HepG2 (cell line): ENCODE data around the gene PXMP4. TPM values are rescaled to one million over a fixed set of nuclear protein-coding genes. Genes with fewer than 3 reads are reported as not detected.

ENCODE experiments used
- ADNP ChIP-seq: sonication (generic); formaldehyde crosslinking; IDR thresholded peaks from 2 replicates; pipeline ENCODE4 v1.4.0; 2020; ENCODE audit warnings: missing genetic modification reagents
- CHD2 ChIP-seq: IDR thresholded peaks from 2 replicates; pipeline ENCODE4 v1.6.1; 2011; ENCODE audit warnings: low read depth, low read length, improper control_type of control experiment
- HOXA3 ChIP-seq: sonication (generic); formaldehyde crosslinking; IDR thresholded peaks from 2 replicates; pipeline ENCODE4 v1.5.0; 2020; ENCODE audit warnings: missing genetic modification reagents
- MXD4 ChIP-seq: IDR thresholded peaks from 2 replicates; pipeline ENCODE4 v1.6.1; 2016; ENCODE audit warnings: mild to moderate bottlenecking, missing biosample characterization, missing genetic modification reagents
- NFE2L2 ChIP-seq: fragments of 150-350 bp; IDR thresholded peaks from 2 replicates; pipeline ENCODE4 v1.6.1; 2014; ENCODE audit warnings: low read length
- NONO ChIP-seq, 2 experiments: fragments of 450-650 bp in 1 of 2; sonication (generic) in 1 of 2; formaldehyde crosslinking in 1 of 2; IDR thresholded peaks in 1 of 2; conservative IDR thresholded peaks in 1 of 2; 2 replicates each; pipeline versions ENCODE4 v1.6.1 to v1.8.0; 2017 to 2022; ENCODE audit warnings: mild to moderate bottlenecking in 1 of 2, missing genetic modification reagents in 1 of 2, moderate library complexity in 1 of 2
- PAX8 ChIP-seq: sonication (generic); formaldehyde crosslinking; IDR thresholded peaks from 2 replicates; pipeline ENCODE4 v1.8.0; 2022; ENCODE audit warnings: mild to moderate bottlenecking, missing genetic modification reagents, borderline replicate concordance
- RNF2 ChIP-seq: fragments of 450-650 bp; conservative IDR thresholded peaks from 2 replicates; pipeline ENCODE4 v1.6.1; 2016; ENCODE audit warnings: low read depth
- SUZ12 ChIP-seq: fragments of 150-350 bp; IDR thresholded peaks from 2 replicates; pipeline ENCODE4 v1.6.1; 2014; ENCODE audit warnings: low read depth, low read length
- ZC3H4 ChIP-seq: sonication (generic); formaldehyde crosslinking; IDR thresholded peaks from 2 replicates; pipeline ENCODE4 v1.4.0; 2020; ENCODE audit warnings: missing genetic modification reagents, borderline replicate concordance
- ZNF234 ChIP-seq: sonication (generic); formaldehyde crosslinking; conservative IDR thresholded peaks from 2 replicates; pipeline ENCODE4 v1.5.1; 2020; ENCODE audit warnings: mild to moderate bottlenecking, missing genetic modification reagents
- ZNF263 ChIP-seq: sonication (generic); formaldehyde crosslinking; IDR thresholded peaks from 2 replicates; pipeline ENCODE4 v1.4.0; 2020; ENCODE audit warnings: missing genetic modification reagents
- ZNF282 ChIP-seq: fragments of 450-650 bp; IDR thresholded peaks from 2 replicates; pipeline ENCODE4 v1.6.1; 2018; ENCODE audit not compliant: partially characterized antibody
- ZNF614 ChIP-seq: IDR thresholded peaks from 2 replicates; pipeline ENCODE4 v1.6.1; 2018; ENCODE audit warnings: missing biosample characterization, missing genetic modification reagents, inconsistent platforms, borderline replicate concordance
- ZNF7 ChIP-seq: IDR thresholded peaks from 2 replicates; pipeline ENCODE4 v1.6.1; 2016; ENCODE audit warnings: missing biosample characterization, missing genetic modification reagents
- ZNF709 ChIP-seq: sonication (generic); formaldehyde crosslinking; IDR thresholded peaks from 2 replicates; pipeline ENCODE4 v1.5.0; 2020; ENCODE audit warnings: mild to moderate bottlenecking, missing genetic modification reagents
- ZNF746 ChIP-seq: sonication (generic); formaldehyde crosslinking; IDR thresholded peaks from 2 replicates; pipeline ENCODE4 v1.8.0; 2022; ENCODE audit warnings: mild to moderate bottlenecking, missing genetic modification reagents
- polyA plus RNA-seq, 8 experiments: library from polyadenylated mRNA; depleted of rRNA in 3 of 8; stranded (reverse) in 7 of 8; unstranded in 1 of 8; fragments of >200 nt; fragmentation: Illumina TruSeq in 4 of 8; extraction: Trizol in 4 of 8; gene quantifications; 2 replicates each; pipeline versions ENCODE4 v1.2.1 to v1.2.3, GENCODE V29; 2011 to 2016; ENCODE audit warnings: low read depth in 4 of 8, missing spikeins in 1 of 8, mixed read lengths in 1 of 8; ENCODE audit not compliant: insufficient read depth in 1 of 8
- total RNA-seq, 5 experiments: library from RNA; depleted of rRNA; stranded (reverse); fragments of >200 nt; fragmentation: Illumina TruSeq; extraction: Trizol; gene quantifications; 2 replicates each; pipeline ENCODE4 v1.2.3, GENCODE V29; 2016; ENCODE audit warnings: low read depth in 1 of 5
- TF ChIP-seq, protein P1 (sequence below): sonication (generic); formaldehyde crosslinking; IDR thresholded peaks from 2 replicates; pipeline ENCODE4 v1.5.0; 2020; ENCODE audit warnings: mild to moderate bottlenecking, missing genetic modification reagents
- TF ChIP-seq, protein P2 (sequence below): sonication (generic); formaldehyde crosslinking; IDR thresholded peaks from 2 replicates; pipeline ENCODE4 v1.5.1; 2020; ENCODE audit warnings: missing genetic modification reagents, mild to moderate bottlenecking, borderline replicate concordance
- TF ChIP-seq, protein P3 (sequence below): IDR thresholded peaks from 2 replicates; pipeline ENCODE4 v1.6.1; 2016; ENCODE audit warnings: mild to moderate bottlenecking, missing biosample characterization, missing genetic modification reagents
- TF ChIP-seq, protein P4 (sequence below): sonication (generic); formaldehyde crosslinking; conservative IDR thresholded peaks from 2 replicates; pipeline ENCODE4 v1.4.0; 2020; ENCODE audit warnings: missing genetic modification reagents

Gene PXMP4
- total and polyA plus RNA-seq, 2 of the 13 experiments (the other 11 are each of a cell fraction or from before 2014, with no cell fraction given) = not detected

DNA sequence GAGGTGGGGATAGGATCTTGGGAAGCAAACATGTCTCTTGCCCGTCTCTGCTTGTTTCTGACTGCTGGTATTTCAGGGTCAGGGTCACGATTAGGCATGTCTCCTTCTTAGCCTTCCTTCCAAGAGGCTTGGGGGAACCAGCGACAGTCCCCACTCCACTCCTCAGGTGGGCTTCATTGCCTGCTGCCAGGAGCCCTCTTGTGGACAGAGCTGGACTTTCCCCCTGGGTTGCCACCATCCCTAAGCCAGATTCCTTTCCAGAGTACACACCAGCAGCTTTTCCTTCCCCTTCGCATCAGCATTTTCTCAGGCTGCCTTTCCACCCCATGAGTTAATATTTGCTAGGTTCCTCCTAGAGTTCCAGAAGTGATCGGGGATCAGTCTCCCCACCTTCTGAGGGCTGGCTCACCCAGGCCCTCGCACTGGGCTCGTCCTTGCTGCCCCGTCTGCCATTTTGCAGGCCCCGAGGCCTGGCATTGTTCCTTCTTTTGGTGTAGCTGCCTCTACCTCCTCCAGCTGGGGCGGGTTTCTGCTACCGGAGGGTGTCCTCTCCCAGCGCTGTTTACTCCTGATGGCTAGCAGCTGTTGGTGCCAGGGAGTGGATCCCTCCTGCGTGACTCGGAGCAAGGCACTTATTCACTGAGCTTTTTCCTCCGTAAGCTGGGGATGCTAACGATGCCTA lies 66.8 kb downstream of the PXMP4 start (continued):
- TF ChIP-seq, protein P1, sequence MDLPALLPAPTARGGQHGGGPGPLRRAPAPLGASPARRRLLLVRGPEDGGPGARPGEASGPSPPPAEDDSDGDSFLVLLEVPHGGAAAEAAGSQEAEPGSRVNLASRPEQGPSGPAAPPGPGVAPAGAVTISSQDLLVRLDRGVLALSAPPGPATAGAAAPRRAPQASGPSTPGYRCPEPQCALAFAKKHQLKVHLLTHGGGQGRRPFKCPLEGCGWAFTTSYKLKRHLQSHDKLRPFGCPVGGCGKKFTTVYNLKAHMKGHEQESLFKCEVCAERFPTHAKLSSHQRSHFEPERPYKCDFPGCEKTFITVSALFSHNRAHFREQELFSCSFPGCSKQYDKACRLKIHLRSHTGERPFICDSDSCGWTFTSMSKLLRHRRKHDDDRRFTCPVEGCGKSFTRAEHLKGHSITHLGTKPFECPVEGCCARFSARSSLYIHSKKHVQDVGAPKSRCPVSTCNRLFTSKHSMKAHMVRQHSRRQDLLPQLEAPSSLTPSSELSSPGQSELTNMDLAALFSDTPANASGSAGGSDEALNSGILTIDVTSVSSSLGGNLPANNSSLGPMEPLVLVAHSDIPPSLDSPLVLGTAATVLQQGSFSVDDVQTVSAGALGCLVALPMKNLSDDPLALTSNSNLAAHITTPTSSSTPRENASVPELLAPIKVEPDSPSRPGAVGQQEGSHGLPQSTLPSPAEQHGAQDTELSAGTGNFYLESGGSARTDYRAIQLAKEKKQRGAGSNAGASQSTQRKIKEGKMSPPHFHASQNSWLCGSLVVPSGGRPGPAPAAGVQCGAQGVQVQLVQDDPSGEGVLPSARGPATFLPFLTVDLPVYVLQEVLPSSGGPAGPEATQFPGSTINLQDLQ (CRISPR knock-in tag) = no peak
- peak; percentile 36; the same call in 1 of the 2 replicates for TF ChIP-seq ZNF263
- TF ChIP-seq ZNF709 (CRISPR knock-in tag) = no peak
- 0 out of 2 replicates have a peak, but pooled peaks have one; percentile 31 for TF ChIP-seq PAX8 (CRISPR knock-in tag)
- no peak for TF ChIP-seq NONO (IDR thresholded peaks at IDR 0.05)
- no peak; the same call in 1 of the 2 replicates for TF ChIP-seq NONO (CRISPR knock-in tag; conservative IDR thresholded peaks at IDR 0.05)
- TF ChIP-seq, protein P2, sequence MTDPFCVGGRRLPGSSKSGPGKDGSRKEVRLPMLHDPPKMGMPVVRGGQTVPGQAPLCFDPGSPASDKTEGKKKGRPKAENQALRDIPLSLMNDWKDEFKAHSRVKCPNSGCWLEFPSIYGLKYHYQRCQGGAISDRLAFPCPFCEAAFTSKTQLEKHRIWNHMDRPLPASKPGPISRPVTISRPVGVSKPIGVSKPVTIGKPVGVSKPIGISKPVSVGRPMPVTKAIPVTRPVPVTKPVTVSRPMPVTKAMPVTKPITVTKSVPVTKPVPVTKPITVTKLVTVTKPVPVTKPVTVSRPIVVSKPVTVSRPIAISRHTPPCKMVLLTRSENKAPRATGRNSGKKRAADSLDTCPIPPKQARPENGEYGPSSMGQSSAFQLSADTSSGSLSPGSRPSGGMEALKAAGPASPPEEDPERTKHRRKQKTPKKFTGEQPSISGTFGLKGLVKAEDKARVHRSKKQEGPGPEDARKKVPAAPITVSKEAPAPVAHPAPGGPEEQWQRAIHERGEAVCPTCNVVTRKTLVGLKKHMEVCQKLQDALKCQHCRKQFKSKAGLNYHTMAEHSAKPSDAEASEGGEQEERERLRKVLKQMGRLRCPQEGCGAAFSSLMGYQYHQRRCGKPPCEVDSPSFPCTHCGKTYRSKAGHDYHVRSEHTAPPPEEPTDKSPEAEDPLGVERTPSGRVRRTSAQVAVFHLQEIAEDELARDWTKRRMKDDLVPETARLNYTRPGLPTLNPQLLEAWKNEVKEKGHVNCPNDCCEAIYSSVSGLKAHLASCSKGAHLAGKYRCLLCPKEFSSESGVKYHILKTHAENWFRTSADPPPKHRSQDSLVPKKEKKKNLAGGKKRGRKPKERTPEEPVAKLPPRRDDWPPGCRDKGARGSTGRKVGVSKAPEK = no peak; the same call in 1 of the 2 replicates
- TF ChIP-seq, protein P3, sequence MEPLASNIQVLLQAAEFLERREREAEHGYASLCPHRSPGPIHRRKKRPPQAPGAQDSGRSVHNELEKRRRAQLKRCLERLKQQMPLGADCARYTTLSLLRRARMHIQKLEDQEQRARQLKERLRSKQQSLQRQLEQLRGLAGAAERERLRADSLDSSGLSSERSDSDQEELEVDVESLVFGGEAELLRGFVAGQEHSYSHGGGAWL (CRISPR knock-in tag) = 0 out of 2 replicates have a peak, but pooled peaks have one; percentile 23
- TF ChIP-seq SUZ12 = no peak
- no peak for TF ChIP-seq CHD2
- TF ChIP-seq ADNP = no peak
- TF ChIP-seq ZNF282 = no peak
- no peak for TF ChIP-seq ZNF234
- no peak for TF ChIP-seq ZNF7 (CRISPR knock-in tag)
- TF ChIP-seq MXD4 (CRISPR knock-in tag) = peak; percentile 43; the same call in 1 of the 2 replicates
- no peak for TF ChIP-seq NFE2L2
- TF ChIP-seq, protein P4, sequence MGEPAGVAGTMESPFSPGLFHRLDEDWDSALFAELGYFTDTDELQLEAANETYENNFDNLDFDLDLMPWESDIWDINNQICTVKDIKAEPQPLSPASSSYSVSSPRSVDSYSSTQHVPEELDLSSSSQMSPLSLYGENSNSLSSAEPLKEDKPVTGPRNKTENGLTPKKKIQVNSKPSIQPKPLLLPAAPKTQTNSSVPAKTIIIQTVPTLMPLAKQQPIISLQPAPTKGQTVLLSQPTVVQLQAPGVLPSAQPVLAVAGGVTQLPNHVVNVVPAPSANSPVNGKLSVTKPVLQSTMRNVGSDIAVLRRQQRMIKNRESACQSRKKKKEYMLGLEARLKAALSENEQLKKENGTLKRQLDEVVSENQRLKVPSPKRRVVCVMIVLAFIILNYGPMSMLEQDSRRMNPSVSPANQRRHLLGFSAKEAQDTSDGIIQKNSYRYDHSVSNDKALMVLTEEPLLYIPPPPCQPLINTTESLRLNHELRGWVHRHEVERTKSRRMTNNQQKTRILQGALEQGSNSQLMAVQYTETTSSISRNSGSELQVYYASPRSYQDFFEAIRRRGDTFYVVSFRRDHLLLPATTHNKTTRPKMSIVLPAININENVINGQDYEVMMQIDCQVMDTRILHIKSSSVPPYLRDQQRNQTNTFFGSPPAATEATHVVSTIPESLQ (CRISPR knock-in tag) = no peak
- no peak for TF ChIP-seq ZNF614
- no peak for TF ChIP-seq ZC3H4
- TF ChIP-seq HOXA3 (CRISPR knock-in tag) = peak; percentile 43; the same call in 1 of the 2 replicates
- TF ChIP-seq ZNF746 = 0 out of 2 replicates have a peak, but pooled peaks have one; percentile 10
- no peak for TF ChIP-seq RNF2
